A673 (cell line): ENCODE measurements around the gene TMEM178B. TPM values are rescaled to one million over a fixed set of nuclear protein-coding genes. Genes with fewer than 3 reads are reported as not detected.
A peak's percentile ranks its signal among the peaks of the same experiment; 100 is the strongest.

Experiments used
- BruUV-seq: library from RNA; stranded (reverse); fragments of 400-500 nt; replicated peaks from 2 replicates; lab custom pipeline; 2021; lab: Mats Ljungman, UMichigan
- CTCF ChIA-PET: fragments of 300-600 bp; sonication (Branson Sonifier 250); formaldehyde crosslinking; loops from one replicate; lab custom pipeline; 2022; ENCODE audit warnings: antibody characterized with exemption; lab: Charles Lee
- POLR2A ChIA-PET: fragments of 300-600 bp; sonication (Branson Sonifier 250); formaldehyde crosslinking; loops from one replicate; lab custom pipeline; 2022; ENCODE audit warnings: antibody characterized with exemption; ENCODE audit not compliant: low non-redundant PET; lab: Charles Lee
- DNase-seq: peaks from one replicate; pipeline ENCODE4 v3.0.0-alpha.2; 2015; ENCODE audit warnings: low spot score
- H3K27ac ChIP-seq: fragments of 200-600 bp; sonication (generic); 2 replicates; pipeline ENCODE4 v1.5.1; 2016; ENCODE audit warnings: mixed run types, low read depth, mild to moderate bottlenecking, mixed read lengths, antibody characterized with exemption, low read length; ENCODE audit not compliant: poor library complexity, severe bottlenecking
- H3K27me3 ChIP-seq: fragments of 200-600 bp; sonication (generic); replicated peaks from 2 replicates; pipeline ENCODE4 v1.6.1; 2017; ENCODE audit warnings: mixed run types, low read depth, mild to moderate bottlenecking, mixed read lengths, antibody characterized with exemption, low read length; ENCODE audit not compliant: insufficient read depth, poor library complexity
- H3K36me3 ChIP-seq: fragments of 200-600 bp; sonication (generic); 2 replicates; pipeline ENCODE4 v1.6.1; 2016; ENCODE audit warnings: mixed run types, mild to moderate bottlenecking, mixed read lengths, antibody characterized with exemption, low read length; ENCODE audit not compliant: insufficient read depth, poor library complexity, severe bottlenecking
- H3K4me1 ChIP-seq: fragments of 200-600 bp; sonication (generic); 2 replicates; pipeline ENCODE4 v1.6.1; 2017; ENCODE audit warnings: mixed run types, mild to moderate bottlenecking, mixed read lengths, antibody characterized with exemption, low read length; ENCODE audit not compliant: insufficient read depth, poor library complexity, severe bottlenecking
- H3K4me3 ChIP-seq: fragments of 200-600 bp; sonication (generic); 2 replicates; pipeline ENCODE4 v1.5.1; 2016; ENCODE audit warnings: low read depth, mixed run types, mild to moderate bottlenecking, mixed read lengths, low read length; ENCODE audit not compliant: poor library complexity, severe bottlenecking
- H3K9me3 ChIP-seq: fragments of 200-600 bp; sonication (generic); 2 replicates; pipeline ENCODE4 v1.6.1; 2016; ENCODE audit warnings: mixed run types, low read depth, mild to moderate bottlenecking, mixed read lengths, antibody characterized with exemption, low read length; ENCODE audit not compliant: poor library complexity, severe bottlenecking
- EZH2 ChIP-seq: fragments of 200-600 bp; sonication (generic); IDR thresholded peaks from 2 replicates; pipeline ENCODE4 v1.6.1; 2017; ENCODE audit warnings: borderline replicate concordance, low read depth, mild to moderate bottlenecking, mixed read lengths, antibody characterized with exemption, low read length; ENCODE audit not compliant: poor library complexity, severe bottlenecking
- intact Hi-C: fragments of 100-400 bp; cut with micrococcal nuclease; formaldehyde crosslinking; loops from one replicate; pipeline ENCODE4 v1.10.0; 2022; ENCODE audit not compliant: unreplicated experiment
- total RNA-seq: library from RNA; stranded (reverse); gene quantifications from 2 replicates; pipeline ENCODE4 v1.2.3, GENCODE V29; 2021
- TF ChIP-seq, protein P1 (sequence below): fragments of 300-800, 200-600 bp; sonication (generic); conservative IDR thresholded peaks from 2 replicates; pipeline ENCODE4 v1.5.1; 2017; ENCODE audit warnings: low read depth, mild to moderate bottlenecking, antibody characterized with exemption, low read length, moderate library complexity, mixed read lengths

The TMEM178B gene
- total RNA-seq, 1 experiment from 2014 or later = 2.8 TPM

DNA sequence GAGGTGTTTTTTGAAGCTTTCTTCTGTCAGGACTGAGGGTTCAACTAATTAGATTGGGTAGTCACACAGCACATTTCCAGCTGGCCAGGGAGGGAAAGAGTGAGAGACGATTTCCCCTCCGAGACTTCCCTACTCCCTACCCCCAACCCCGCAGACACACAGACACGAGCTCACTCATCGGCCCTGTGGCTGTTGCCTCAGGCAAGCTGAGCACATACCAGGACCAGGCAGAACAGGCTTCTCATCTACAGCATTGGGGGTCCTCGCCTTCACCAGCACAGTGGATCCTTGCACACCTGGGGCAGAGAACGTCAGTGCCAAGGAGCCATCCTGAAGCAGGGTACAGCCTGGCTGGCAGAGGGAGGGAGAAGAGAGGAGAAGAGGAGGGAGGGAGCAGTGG, 144.1 kb downstream of the TMEM178B start:
- H3K27ac ChIP-seq = no peak overlapping the region
- H3K4me3 ChIP-seq = no peak overlapping the region
- no peak for TF ChIP-seq EZH2
- TF ChIP-seq, protein P1, sequence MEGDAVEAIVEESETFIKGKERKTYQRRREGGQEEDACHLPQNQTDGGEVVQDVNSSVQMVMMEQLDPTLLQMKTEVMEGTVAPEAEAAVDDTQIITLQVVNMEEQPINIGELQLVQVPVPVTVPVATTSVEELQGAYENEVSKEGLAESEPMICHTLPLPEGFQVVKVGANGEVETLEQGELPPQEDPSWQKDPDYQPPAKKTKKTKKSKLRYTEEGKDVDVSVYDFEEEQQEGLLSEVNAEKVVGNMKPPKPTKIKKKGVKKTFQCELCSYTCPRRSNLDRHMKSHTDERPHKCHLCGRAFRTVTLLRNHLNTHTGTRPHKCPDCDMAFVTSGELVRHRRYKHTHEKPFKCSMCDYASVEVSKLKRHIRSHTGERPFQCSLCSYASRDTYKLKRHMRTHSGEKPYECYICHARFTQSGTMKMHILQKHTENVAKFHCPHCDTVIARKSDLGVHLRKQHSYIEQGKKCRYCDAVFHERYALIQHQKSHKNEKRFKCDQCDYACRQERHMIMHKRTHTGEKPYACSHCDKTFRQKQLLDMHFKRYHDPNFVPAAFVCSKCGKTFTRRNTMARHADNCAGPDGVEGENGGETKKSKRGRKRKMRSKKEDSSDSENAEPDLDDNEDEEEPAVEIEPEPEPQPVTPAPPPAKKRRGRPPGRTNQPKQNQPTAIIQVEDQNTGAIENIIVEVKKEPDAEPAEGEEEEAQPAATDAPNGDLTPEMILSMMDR = no peak
- no TSS peak for BruUV-seq
- intact Hi-C loops = no loop called here
- no peaks in the 10 kb centered on the region for H3K36me3 ChIP-seq
- no peaks in the 10 kb centered on the region for H3K27me3 ChIP-seq
- no peaks in the 10 kb centered on the region for H3K9me3 ChIP-seq
- POLR2A ChIA-PET = no interaction called here
- DNase-seq = no peak
- CTCF ChIA-PET = no interaction called here
- no peaks in the 10 kb centered on the region for H3K4me1 ChIP-seq

DNA sequence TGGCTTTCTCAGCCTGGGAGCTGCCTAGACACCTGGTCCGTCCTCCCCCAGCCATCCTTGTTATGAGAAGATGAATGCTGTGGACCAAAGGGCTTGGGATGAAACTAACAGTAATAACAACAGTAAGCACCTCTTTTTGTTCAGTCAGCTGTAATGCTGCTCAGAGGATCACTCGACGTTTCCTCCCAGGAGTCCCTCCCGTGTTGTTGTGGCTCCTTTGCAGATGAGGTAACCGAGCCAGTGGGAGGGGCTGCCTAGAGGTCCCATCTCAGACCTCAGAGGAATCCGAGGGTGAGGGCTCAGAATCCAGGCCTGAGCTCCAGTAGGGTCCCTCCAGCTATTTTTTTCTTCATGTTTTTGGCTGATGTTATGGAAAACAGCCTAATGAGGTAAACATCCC, 145.1 kb downstream of the TMEM178B start:
- no peak overlapping the region for H3K4me3 ChIP-seq
- no peaks in the 10 kb centered on the region for H3K27me3 ChIP-seq
- H3K36me3 ChIP-seq = no peaks in the 10 kb centered on the region
- CTCF ChIA-PET = no interaction called here
- no peak for TF ChIP-seq EZH2
- TF ChIP-seq, protein P1 = no peak
- intact Hi-C loops = no loop called here
- BruUV-seq = no TSS peak
- no peak overlapping the region for H3K27ac ChIP-seq
- POLR2A ChIA-PET = no interaction called here
- H3K9me3 ChIP-seq = no peaks in the 10 kb centered on the region
- no peak for DNase-seq
- H3K4me1 ChIP-seq = no peaks in the 10 kb centered on the region

DNA sequence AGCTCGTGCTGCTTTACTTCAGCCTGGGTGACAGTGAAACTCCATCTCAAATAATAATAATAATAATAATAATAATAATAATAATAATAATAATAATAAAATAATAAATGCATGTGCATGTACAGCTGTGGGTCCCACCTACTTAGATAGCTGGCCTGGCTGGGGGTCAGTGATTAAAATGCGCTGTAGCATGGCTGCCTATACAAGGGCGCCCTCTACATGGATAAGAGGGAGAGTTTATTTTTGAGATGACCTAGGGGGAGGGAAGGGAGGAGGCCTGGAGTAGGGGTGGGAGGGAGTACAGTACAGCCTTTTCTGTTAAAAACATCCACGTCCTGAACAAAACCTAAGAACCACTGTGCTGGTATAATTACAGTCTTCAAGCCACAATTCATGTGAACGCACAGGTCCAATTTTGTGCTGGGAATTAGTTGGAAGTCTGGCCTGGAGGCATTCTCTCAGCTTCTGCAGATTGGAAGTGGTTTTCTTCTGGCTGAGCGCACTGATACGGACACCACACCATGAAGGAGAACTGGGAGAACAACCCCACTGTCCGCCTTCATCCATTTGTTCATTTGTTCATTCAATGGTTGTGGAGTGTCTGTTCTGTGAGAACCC, 146.5 kb downstream of the TMEM178B start:
- DNase-seq = peak; percentile 18
- Histone ChIP-seq H3K36me3 (no peaks in the 10 kb centered on the region), H3K4me3 (no peak overlapping the region), H3K9me3 (no peaks in the 10 kb centered on the region), H3K4me1 (no peaks in the 10 kb centered on the region), H3K27ac (no peak overlapping the region), H3K27me3 (no peaks in the 10 kb centered on the region)
- POLR2A ChIA-PET = no interaction called here
- no TSS peak for BruUV-seq
- CTCF ChIA-PET = interaction anchor here (0.7 to 1.1 kb wide), 2 partner anchors 63 to 409 kb away, joined by 3 to 10 read pairs; no protein-coding TSS in a partner anchor
- intact Hi-C loops = no loop called here
- TF ChIP-seq EZH2 = no peak
- TF ChIP-seq, protein P1 = peak; percentile 37; the same call in 1 of the 2 replicates
